Measurements from ENCODE around the gene TSHZ1. TPM values are rescaled to one million over a fixed set of nuclear protein-coding genes. Genes with fewer than 3 reads are reported as not detected.
A peak's percentile ranks its signal among the peaks of the same experiment; 100 is the strongest.

Gene TSHZ1
- total RNA-seq, 4 donors from 2014 or later: 17.9 to 41.7 (median 32.2) TPM

DNA sequence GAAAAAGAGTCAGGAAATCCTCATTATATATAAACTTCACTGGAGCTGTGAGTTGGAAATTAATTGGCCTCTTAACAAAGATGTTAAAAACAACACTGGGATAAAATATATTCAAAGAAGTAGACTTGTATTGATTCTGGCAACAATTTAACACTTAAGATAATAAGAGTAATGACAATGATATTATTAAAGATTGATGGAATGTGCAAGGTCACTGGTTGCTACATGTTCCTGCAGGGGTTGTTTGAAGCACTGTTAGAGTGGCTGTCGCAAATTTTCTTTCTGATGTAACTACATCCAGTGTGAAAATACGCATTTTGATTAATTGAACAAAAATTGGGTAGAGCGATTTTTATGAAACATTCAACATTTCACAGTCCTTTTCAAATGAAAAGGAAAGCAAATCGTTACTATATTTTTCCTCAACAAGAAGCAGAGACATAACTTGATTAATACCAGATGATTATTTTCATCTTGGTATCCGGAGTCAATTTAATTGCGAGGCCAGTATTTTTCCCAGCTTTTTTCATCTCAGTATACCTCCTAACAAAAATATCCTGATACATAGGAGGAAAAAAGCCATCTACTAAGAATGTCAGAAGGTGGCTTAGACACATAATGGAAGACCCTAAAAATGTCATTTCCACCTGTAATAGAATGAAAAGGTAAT, 7.8 kb upstream of the TSHZ1 start:
- Histone ChIP-seq H3K27ac (replicated peaks in 1 of 4) (peak overlapping the region; percentile 97 to 100 (median 98)), H3K36me3 (peaks cover 0 to 26% (median 18%) of the 10 kb centered on the region in 4 donors), H3K4me1 (peaks cover 56 to 91% (median 88%) of the 10 kb centered on the region in 4 donors), H3K4me3 (peak overlapping the region in 3 of 4 donors; percentile 96 to 98 (median 96)), H3K27me3 (no peaks in the 10 kb centered on the region), H3K9me3 (no peaks in the 10 kb centered on the region)
- DNase-seq (ENCODE audit: extremely low spot score): no peak
- TF ChIP-seq POLR2AphosphoS5 (IDR thresholded peaks at IDR 0.05) (no peak), POLR2A (IDR thresholded peaks at IDR 0.05; ENCODE audit: low read depth) (no peak), EP300 (IDR thresholded peaks at IDR 0.05) (no peak)
- TF ChIP-seq, protein P1, sequence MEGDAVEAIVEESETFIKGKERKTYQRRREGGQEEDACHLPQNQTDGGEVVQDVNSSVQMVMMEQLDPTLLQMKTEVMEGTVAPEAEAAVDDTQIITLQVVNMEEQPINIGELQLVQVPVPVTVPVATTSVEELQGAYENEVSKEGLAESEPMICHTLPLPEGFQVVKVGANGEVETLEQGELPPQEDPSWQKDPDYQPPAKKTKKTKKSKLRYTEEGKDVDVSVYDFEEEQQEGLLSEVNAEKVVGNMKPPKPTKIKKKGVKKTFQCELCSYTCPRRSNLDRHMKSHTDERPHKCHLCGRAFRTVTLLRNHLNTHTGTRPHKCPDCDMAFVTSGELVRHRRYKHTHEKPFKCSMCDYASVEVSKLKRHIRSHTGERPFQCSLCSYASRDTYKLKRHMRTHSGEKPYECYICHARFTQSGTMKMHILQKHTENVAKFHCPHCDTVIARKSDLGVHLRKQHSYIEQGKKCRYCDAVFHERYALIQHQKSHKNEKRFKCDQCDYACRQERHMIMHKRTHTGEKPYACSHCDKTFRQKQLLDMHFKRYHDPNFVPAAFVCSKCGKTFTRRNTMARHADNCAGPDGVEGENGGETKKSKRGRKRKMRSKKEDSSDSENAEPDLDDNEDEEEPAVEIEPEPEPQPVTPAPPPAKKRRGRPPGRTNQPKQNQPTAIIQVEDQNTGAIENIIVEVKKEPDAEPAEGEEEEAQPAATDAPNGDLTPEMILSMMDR (IDR thresholded peaks at IDR 0.05): no peak
- intact Hi-C loops (cut with DNase I): loop anchor here (10.0 kb wide), 1 partner anchor 272 kb away; no protein-coding TSS in a partner anchor
- WGBS: 60% methylated on average over 6 of the region's 6 CpGs

GRCh38 chr18:75203416-75204268, 7.0 kb upstream of the TSHZ1 start:
- H3K9me3 ChIP-seq: no peaks in the 10 kb centered on the region
- intact Hi-C loops (cut with DNase I): loop anchor here (10.0 kb wide), 1 partner anchor 271 kb away; no protein-coding TSS in a partner anchor
- H3K36me3 ChIP-seq: peaks cover 0 to 26% (median 18%) of the 10 kb centered on the region in 4 donors
- no peaks in the 10 kb centered on the region for H3K27me3 ChIP-seq
- no peak for TF ChIP-seq POLR2A (IDR thresholded peaks at IDR 0.05; ENCODE audit: low read depth)
- 44% methylated on average over 24 of the region's 24 CpGs for WGBS
- DNase-seq (ENCODE audit: extremely low spot score): peak; percentile 91
- H3K4me3 ChIP-seq: peak overlapping the region; percentile 53 to 98 (median 96)
- peaks cover 50 to 84% (median 80%) of the 10 kb centered on the region in 4 donors for H3K4me1 ChIP-seq
- peak overlapping the region; percentile 97 to 100 (median 98) for H3K27ac ChIP-seq (replicated peaks in 1 of 4)

DNA sequence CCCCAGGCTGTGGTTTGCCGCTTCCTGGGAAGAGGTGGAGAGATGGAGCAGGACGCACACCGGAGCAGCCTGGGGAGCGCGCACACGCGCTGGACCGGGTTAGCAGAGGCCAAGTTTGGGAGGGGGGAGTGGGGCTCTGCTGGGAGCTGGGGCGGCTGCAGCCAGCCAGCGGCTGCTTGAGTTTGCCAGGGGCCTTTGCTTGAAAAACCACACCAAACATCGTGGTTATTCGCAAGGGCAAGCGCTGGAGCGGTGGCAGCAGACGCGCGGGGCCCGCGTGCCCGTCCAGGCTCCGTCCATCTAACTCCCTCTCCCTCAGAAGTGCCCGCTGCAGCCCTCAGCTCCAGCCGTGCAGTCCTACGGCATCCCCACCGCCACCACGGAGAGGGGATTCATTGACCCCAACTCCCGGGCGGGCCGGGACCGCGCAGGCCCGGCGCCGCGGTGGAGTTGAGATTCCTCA, 6.3 kb upstream of the TSHZ1 start:
- peaks cover 44 to 77% (median 73%) of the 10 kb centered on the region in 4 donors for H3K4me1 ChIP-seq
- no peak for TF ChIP-seq EP300 (IDR thresholded peaks at IDR 0.05)
- no peak for TF ChIP-seq POLR2A (IDR thresholded peaks at IDR 0.05; ENCODE audit: low read depth)
- TF ChIP-seq, protein P1 (IDR thresholded peaks at IDR 0.05): no peak
- no peak for TF ChIP-seq POLR2AphosphoS5 (IDR thresholded peaks at IDR 0.05)
- H3K4me3 ChIP-seq: peak overlapping the region; percentile 53 to 98 (median 96)
- H3K36me3 ChIP-seq: peaks cover 0 to 26% (median 18%) of the 10 kb centered on the region in 4 donors
- intact Hi-C loops (cut with DNase I): loop anchor here (10.0 kb wide), 1 partner anchor 271 kb away; no protein-coding TSS in a partner anchor
- WGBS: 17% methylated on average over 11 of the region's 35 CpGs
- H3K27ac ChIP-seq (replicated peaks in 1 of 4): peak overlapping the region; percentile 97 to 100 (median 98)
- no peaks in the 10 kb centered on the region for H3K9me3 ChIP-seq
- DNase-seq (ENCODE audit: extremely low spot score): peak; percentile 66
- H3K27me3 ChIP-seq: no peaks in the 10 kb centered on the region

DNA sequence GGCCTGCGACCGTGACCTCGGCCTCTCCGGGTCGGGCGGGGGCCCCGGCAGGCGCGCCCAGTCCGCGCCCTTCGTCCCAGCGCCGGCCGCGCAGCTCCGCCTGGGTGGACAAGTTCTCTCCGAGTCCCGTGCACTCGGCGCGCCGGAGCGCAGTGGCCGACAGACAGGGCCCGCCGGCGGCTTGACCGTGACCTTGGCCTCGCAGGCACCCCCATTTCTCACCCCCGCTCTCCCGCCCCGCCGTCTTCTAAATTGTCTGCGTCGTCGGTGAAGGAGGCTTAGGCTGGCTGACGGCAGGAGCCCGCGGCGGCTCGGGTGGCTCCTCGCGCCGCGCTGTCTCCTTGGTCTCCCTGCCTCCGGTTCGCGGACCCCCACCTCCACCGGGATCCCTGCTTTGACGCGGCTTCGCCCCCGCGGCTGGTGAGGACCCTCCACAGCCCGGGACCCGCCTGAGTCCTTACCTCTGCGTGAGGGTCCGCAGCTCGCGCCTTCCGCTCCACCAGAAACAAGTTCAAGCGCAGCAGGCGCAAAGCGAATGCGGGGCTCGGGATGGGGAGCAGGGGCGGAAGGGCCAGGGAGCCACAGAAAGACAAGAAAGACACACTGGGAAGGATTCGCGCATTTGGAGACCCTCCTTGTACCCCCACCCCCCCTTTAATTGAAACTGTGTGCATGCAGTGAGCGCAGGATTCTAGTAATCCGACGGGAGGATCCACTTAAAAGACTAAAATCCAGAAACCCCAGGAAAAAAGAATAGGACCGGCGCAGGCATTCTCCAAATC, 5.7 kb upstream of the TSHZ1 start:
- no peaks in the 10 kb centered on the region for H3K9me3 ChIP-seq
- H3K27ac ChIP-seq (replicated peaks in 1 of 4): peak overlapping the region; percentile 97 to 100 (median 98)
- 43% methylated on average over 25 of the region's 75 CpGs for WGBS
- H3K27me3 ChIP-seq: no peaks in the 10 kb centered on the region
- H3K36me3 ChIP-seq: peaks cover 0 to 21% (median 16%) of the 10 kb centered on the region in 4 donors
- H3K4me1 ChIP-seq: peaks cover 40 to 76% (median 70%) of the 10 kb centered on the region in 4 donors
- DNase-seq (ENCODE audit: extremely low spot score): peak; percentile 79
- H3K4me3 ChIP-seq: peak overlapping the region; percentile 53 to 98 (median 96)
- TF ChIP-seq POLR2A (IDR thresholded peaks at IDR 0.05; ENCODE audit: low read depth): no peak
- TF ChIP-seq EP300 (IDR thresholded peaks at IDR 0.05): no peak
- TF ChIP-seq POLR2AphosphoS5 (IDR thresholded peaks at IDR 0.05): no peak
- TF ChIP-seq, protein P1 (IDR thresholded peaks at IDR 0.05): no peak
- intact Hi-C loops (cut with DNase I): loop anchor here (10.0 kb wide), 1 partner anchor 270 kb away; no protein-coding TSS in a partner anchor
